Measurements from ENCODE around the gene ASTN1. TPM values are rescaled to one million over a fixed set of nuclear protein-coding genes. Genes with fewer than 3 reads are reported as not detected.
A peak's percentile ranks its signal among the peaks of the same experiment; 100 is the strongest.

ASTN1 gene
- total and polyA plus RNA-seq, 9 of the 15 experiments (the other 6 are each of a cell fraction or from before 2014, with no cell fraction given): 0.05 to 0.22 (median 0.18) TPM

DNA sequence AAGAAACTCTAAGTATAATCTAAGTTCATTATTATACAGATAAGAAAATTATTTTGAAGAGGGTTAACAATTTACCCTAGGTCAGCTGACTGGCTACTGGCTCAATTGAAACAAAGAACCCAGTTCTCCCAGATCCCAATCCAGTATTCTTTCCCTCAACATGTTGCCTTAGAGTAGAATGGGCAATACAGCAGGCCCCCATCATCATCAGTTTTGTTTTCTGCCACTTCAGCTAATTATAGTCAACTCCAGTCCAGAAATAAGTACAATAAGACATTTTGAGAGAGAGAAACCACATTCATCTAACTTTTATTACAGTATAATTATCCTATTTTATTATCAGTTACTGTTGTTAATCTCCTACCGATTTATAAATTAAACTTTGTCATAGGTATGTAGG, 241.2 kb downstream of the ASTN1 start:
- H3K4me3 ChIP-seq: no peak overlapping the region
- no peak overlapping the region for H3K4me2 ChIP-seq (ENCODE audit: insufficient read depth, low read length)
- no peaks in the 10 kb centered on the region for H3K4me1 ChIP-seq (replicated peaks in 1 of 2; ENCODE audit: control insufficient read depth in 2 of 2, insufficient read depth in 2 of 2, low read length in 2 of 2)
- 0% methylated on average over 1 of the region's 1 CpG for WGBS (ENCODE audit: insufficient coverage, low coverage, missing lambda C conversion rate)
- H3K79me2 ChIP-seq (ENCODE audit: control insufficient read depth, insufficient read depth, low read length): no peaks in the 10 kb centered on the region
- FAIRE-seq: no peak
- ATAC-seq: no peak
- 0 out of 2 replicates have a peak, but pooled peaks have one; percentile 8 for TF ChIP-seq ZNF316 (IDR thresholded peaks at IDR 0.05)
- no peak for TF ChIP-seq ZNF23 (CRISPR knock-in tag; IDR thresholded peaks at IDR 0.05)
- TF ChIP-seq MAFG (tag; conservative IDR thresholded peaks at IDR 0.05): 0 out of 2 replicates have a peak, but pooled peaks have one; percentile 14
- no peaks in the 10 kb centered on the region for H3K9me3 ChIP-seq (replicated peaks; ENCODE audit: control insufficient read depth, insufficient read depth, low read depth, low read length)
- CTCF ChIA-PET (ENCODE audit: low intra/inter-chr PET ratio): no interaction called here
- intact Hi-C loops (cut with micrococcal nuclease) (no loop called here), in situ Hi-C loops (cut with MboI) (no loop called here)
- no peaks in the 10 kb centered on the region for H3K36me3 ChIP-seq (ENCODE audit: control insufficient read depth, insufficient read depth, low read length)
- no peaks in the 10 kb centered on the region for H4K20me1 ChIP-seq (replicated peaks; ENCODE audit: control insufficient read depth, insufficient read depth, low read length)
- DNase-seq (ENCODE audit: extremely low read depth in 1 of 4, low spot score in 3 of 4): no peak
- H3K9ac ChIP-seq (ENCODE audit: insufficient read depth in 1 of 2, low read depth in 2 of 2, low read length in 2 of 2): no peak overlapping the region
- H3K27me3 ChIP-seq (ENCODE audit: control insufficient read depth in 2 of 2, insufficient read depth in 2 of 2, low read length in 2 of 2): peaks cover 4 to 7% of the 10 kb centered on the region in 2 experiments; a peak in 2 of 5 replicates
- no peaks in the 10 kb centered on the region for H3K9me1 ChIP-seq (ENCODE audit: control insufficient read depth, insufficient read depth, low read length)
- POLR2A ChIA-PET: interaction anchor here (1.4 kb wide), 1 partner anchor 11 kb away, joined by 4 read pairs; no protein-coding TSS in a partner anchor
- H3K27ac ChIP-seq (ENCODE audit: extremely low read depth, low read depth, low read length): no peak overlapping the region
- no peak overlapping the region for H2AFZ ChIP-seq (ENCODE audit: low read depth, low read length)
- BruUV-seq (replicated peaks): no TSS peak

- Histone ChIP-seq H3K9ac (ENCODE audit: insufficient read depth in 1 of 2, low read depth in 2 of 2, low read length in 2 of 2) (no peak overlapping the region), H3K4me3 (no peak overlapping the region), H3K27me3 (ENCODE audit: control insufficient read depth in 2 of 2, insufficient read depth in 2 of 2, low read length in 2 of 2) (peaks cover 3 to 20% of the 10 kb centered on the region in 2 experiments; a peak in 2 of 5 replicates), H3K36me3 (ENCODE audit: control insufficient read depth, insufficient read depth, low read length) (no peaks in the 10 kb centered on the region), H3K9me3 (replicated peaks; ENCODE audit: control insufficient read depth, insufficient read depth, low read depth, low read length) (no peaks in the 10 kb centered on the region), H4K20me1 (replicated peaks; ENCODE audit: control insufficient read depth, insufficient read depth, low read length) (no peaks in the 10 kb centered on the region), H3K4me1 (replicated peaks in 1 of 2; ENCODE audit: control insufficient read depth in 2 of 2, insufficient read depth in 2 of 2, low read length in 2 of 2) (no peaks in the 10 kb centered on the region), H3K27ac (ENCODE audit: extremely low read depth, low read depth, low read length) (no peak overlapping the region), H3K79me2 (ENCODE audit: control insufficient read depth, insufficient read depth, low read length) (no peaks in the 10 kb centered on the region), H3K9me1 (ENCODE audit: control insufficient read depth, insufficient read depth, low read length) (no peaks in the 10 kb centered on the region), H2AFZ (ENCODE audit: low read depth, low read length) (no peak overlapping the region), H3K4me2 (ENCODE audit: insufficient read depth, low read length) (no peak overlapping the region)
- in situ Hi-C loops (cut with MboI): no loop called here
- WGBS (ENCODE audit: insufficient coverage, low coverage, missing lambda C conversion rate): under 1% methylated on average over 8 of the region's 8 CpGs
- intact Hi-C loops (cut with micrococcal nuclease): no loop called here
- no peak for ATAC-seq
- ChIA-PET POLR2A (interaction anchor here (0.6 kb wide), 1 partner anchor 34 kb away, joined by 4 read pairs; no protein-coding TSS in a partner anchor), CTCF (ENCODE audit: low intra/inter-chr PET ratio) (no interaction called here)
- no TSS peak for BruUV-seq (replicated peaks)
- FAIRE-seq: no peak
- DNase-seq (ENCODE audit: extremely low read depth in 1 of 4, low spot score in 3 of 4): no peak
- TF ChIP-seq ELF2 (CRISPR knock-in tag; IDR thresholded peaks at IDR 0.05): no peak
- no peak for TF ChIP-seq MBD1 (CRISPR knock-in tag; IDR thresholded peaks at IDR 0.05)
- no peak for TF ChIP-seq KAT8 (IDR thresholded peaks at IDR 0.05; ENCODE audit: low read depth)
- no peak for TF ChIP-seq MIER1 (IDR thresholded peaks at IDR 0.05; ENCODE audit: low read depth)
- TF ChIP-seq, protein P1, sequence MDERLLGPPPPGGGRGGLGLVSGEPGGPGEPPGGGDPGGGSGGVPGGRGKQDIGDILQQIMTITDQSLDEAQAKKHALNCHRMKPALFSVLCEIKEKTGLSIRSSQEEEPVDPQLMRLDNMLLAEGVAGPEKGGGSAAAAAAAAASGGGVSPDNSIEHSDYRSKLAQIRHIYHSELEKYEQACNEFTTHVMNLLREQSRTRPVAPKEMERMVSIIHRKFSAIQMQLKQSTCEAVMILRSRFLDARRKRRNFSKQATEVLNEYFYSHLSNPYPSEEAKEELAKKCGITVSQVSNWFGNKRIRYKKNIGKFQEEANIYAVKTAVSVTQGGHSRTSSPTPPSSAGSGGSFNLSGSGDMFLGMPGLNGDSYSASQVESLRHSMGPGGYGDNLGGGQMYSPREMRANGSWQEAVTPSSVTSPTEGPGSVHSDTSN (CRISPR knock-in tag; IDR thresholded peaks at IDR 0.05; ENCODE audit: low read depth): no peak
- TF ChIP-seq, protein P1 (tag; conservative IDR thresholded peaks at IDR 0.05; ENCODE audit: low read depth): no peak
Observed at GRCh38 chr1:176919386-176920378, 244.8 kb downstream of the ASTN1 start.

Data from K562 (cell line).